ENCODE measurements around the gene CHRD. TPM values are rescaled to one million over a fixed set of nuclear protein-coding genes. Genes with fewer than 3 reads are reported as not detected.

Gene CHRD
- total RNA-seq, 4 donors from 2014 or later: 8.2 to 27.4 (median 16.5) TPM

DNA sequence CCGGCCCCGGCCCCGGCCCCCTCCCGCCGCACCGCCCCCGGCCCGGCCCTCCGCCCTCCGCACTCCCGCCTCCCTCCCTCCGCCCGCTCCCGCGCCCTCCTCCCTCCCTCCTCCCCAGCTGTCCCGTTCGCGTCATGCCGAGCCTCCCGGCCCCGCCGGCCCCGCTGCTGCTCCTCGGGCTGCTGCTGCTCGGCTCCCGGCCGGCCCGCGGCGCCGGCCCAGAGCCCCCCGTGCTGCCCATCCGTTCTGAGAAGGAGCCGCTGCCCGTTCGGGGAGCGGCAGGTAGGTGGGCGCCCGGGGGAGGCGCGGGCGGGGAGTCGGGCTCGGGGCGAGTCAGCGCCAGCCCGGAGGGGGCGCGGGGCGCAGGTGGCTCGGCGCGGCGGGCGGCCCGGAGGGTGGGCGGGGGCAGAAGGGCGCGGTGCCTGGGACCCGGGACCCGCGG lies 352 bp downstream of the CHRD start:
- peaks cover 0 to 12% of the 10 kb centered on the region in 2 donors for H3K36me3 ChIP-seq
- TF ChIP-seq CTCF (IDR thresholded peaks at IDR 0.05): peak in 1 of 4 experiments; percentile 19
- no peak for TF ChIP-seq EP300 (IDR thresholded peaks at IDR 0.05)
- no peak for TF ChIP-seq POLR2A (IDR thresholded peaks at IDR 0.05)
- no peak for TF ChIP-seq POLR2AphosphoS5 (IDR thresholded peaks at IDR 0.05)
- peak overlapping the region; percentile 44 to 67 for H3K4me3 ChIP-seq
- H3K9me3 ChIP-seq: no peaks in the 10 kb centered on the region
- H3K27ac ChIP-seq: peak overlapping the region in 3 of 4 donors; percentile 68 to 84 (median 82)
- ATAC-seq: peak; percentile 80
- peaks cover 0 to 45% (median 24%) of the 10 kb centered on the region in 3 donors for H3K4me1 ChIP-seq
- peaks cover 50% of the 10 kb centered on the region for H3K27me3 ChIP-seq
- WGBS, 2 donors (ENCODE audit: low coverage in 1 of 2): no CpG with 5 or more reads among the region's 62 CpGs

GRCh38 chr3:184380627-184381260 lies 890 bp downstream of the CHRD start:
- H3K4me3 ChIP-seq: peak overlapping the region; percentile 44 to 67
- WGBS, 2 donors (ENCODE audit: low coverage in 1 of 2): 0% methylated on average over 2 to 3 of the region's 42 CpGs
- TF ChIP-seq POLR2AphosphoS5 (IDR thresholded peaks at IDR 0.05): no peak
- no peak for TF ChIP-seq CTCF (IDR thresholded peaks at IDR 0.05)
- TF ChIP-seq POLR2A (IDR thresholded peaks at IDR 0.05): no peak
- TF ChIP-seq EP300 (IDR thresholded peaks at IDR 0.05): no peak
- H3K27me3 ChIP-seq: peaks cover 50% of the 10 kb centered on the region
- H3K4me1 ChIP-seq: peaks cover 0 to 45% (median 24%) of the 10 kb centered on the region in 3 donors
- no peaks in the 10 kb centered on the region for H3K9me3 ChIP-seq
- peak overlapping the region in 3 of 4 donors; percentile 68 to 84 (median 82) for H3K27ac ChIP-seq
- H3K36me3 ChIP-seq: peaks cover 0 to 12% of the 10 kb centered on the region in 2 donors
- ATAC-seq: peak; percentile 22

- H3K9me3 ChIP-seq: no peaks in the 10 kb centered on the region
- H3K27ac ChIP-seq: peak overlapping the region in 3 of 4 donors; percentile 48 to 84 (median 82)
- TF ChIP-seq EP300 (IDR thresholded peaks at IDR 0.05): no peak
- no peak for TF ChIP-seq POLR2A (IDR thresholded peaks at IDR 0.05)
- H3K36me3 ChIP-seq: peaks cover 0 to 20% of the 10 kb centered on the region in 2 donors
- peaks cover 0 to 45% (median 24%) of the 10 kb centered on the region in 3 donors for H3K4me1 ChIP-seq
- ATAC-seq: no peak
- peak overlapping the region in 1 of 2 donors; percentile 67 for H3K4me3 ChIP-seq
- 20 to 53% methylated on average over 2 to 3 of the region's 55 CpGs for WGBS, 2 donors (ENCODE audit: low coverage in 1 of 2)
- H3K27me3 ChIP-seq: peaks cover 51% of the 10 kb centered on the region
Observed at GRCh38 chr3:184381261-184382224, 1.7 kb downstream of the CHRD start.

DNA sequence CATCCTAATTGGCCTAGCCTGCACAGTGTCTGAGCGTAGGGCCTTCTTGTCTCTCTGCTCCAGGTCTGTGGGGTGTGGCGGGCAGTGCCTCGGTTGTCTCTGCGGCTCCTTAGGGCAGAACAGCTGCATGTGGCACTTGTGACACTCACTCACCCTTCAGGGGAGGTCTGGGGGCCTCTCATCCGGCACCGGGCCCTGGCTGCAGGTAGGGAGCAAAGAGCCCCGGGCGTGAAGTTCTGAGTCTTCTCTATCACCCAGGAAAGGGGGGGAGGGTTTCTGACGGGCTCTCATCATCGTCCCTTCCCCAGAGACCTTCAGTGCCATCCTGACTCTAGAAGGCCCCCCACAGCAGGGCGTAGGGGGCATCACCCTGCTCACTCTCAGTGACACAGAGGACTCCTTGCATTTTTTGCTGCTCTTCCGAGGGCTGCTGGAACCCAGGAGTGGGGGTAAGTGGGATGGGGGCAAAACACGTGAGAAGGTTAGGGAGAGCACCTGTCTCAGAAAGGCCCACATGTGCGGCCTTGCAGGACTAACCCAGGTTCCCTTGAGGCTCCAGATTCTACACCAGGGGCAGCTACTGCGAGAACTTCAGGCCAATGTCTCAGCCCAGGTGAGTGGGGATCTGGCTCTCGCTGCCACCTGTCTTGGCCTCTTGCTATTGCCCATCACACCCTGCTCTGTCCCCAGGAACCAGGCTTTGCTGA lies 2.6 kb downstream of the CHRD start:
- Histone ChIP-seq H3K27me3 (peaks cover 45% of the 10 kb centered on the region), H3K4me1 (peaks cover 0 to 41% (median 24%) of the 10 kb centered on the region in 3 donors), H3K27ac (no peak overlapping the region), H3K36me3 (peaks cover 0 to 29% of the 10 kb centered on the region in 2 donors), H3K4me3 (no peak overlapping the region), H3K9me3 (no peaks in the 10 kb centered on the region)
- TF ChIP-seq EP300 (IDR thresholded peaks at IDR 0.05): no peak
- no peak for TF ChIP-seq POLR2AphosphoS5 (IDR thresholded peaks at IDR 0.05)
- no peak for TF ChIP-seq CTCF (IDR thresholded peaks at IDR 0.05)
- no peak for TF ChIP-seq POLR2A (IDR thresholded peaks at IDR 0.05)
- no peak for ATAC-seq
- WGBS, 2 donors (ENCODE audit: low coverage in 1 of 2): 83% methylated on average over 1 of the region's 16 CpGs; no CpG with 5 or more reads in 1 of the 2 donors

Measured in gastroesophageal sphincter (tissue), 4 donors.